Ovary (tissue), 3 donors: Measurements from ENCODE around the gene DDX51.

Source experiments
- EP300 ChIP-seq: sonication (generic); formaldehyde crosslinking; IDR thresholded peaks from one replicate; pipeline ENCODE4 v1.6.1; 2017; ENCODE audit warnings: antibody characterized with exemption
- POLR2A ChIP-seq: fragments of 450-650 bp; IDR thresholded peaks from one replicate; pipeline ENCODE4 v1.6.1; 2017; ENCODE audit warnings: antibody characterized with exemption, mild to moderate bottlenecking, moderate library complexity
- TF ChIP-seq, protein P1 (sequence below), 3 donors: fragments of 450-650 bp in 2 of 3; fragments of 200-600 bp in 1 of 3; IDR thresholded peaks; one replicate each; pipeline versions ENCODE4 v1.5.1 to v1.8.0; 2016 to 2022; ENCODE audit warnings: antibody characterized with exemption in 3 of 3, mild to moderate bottlenecking in 1 of 3
- donor health status: DM: no; HTN: no; CAD: no.

DNA sequence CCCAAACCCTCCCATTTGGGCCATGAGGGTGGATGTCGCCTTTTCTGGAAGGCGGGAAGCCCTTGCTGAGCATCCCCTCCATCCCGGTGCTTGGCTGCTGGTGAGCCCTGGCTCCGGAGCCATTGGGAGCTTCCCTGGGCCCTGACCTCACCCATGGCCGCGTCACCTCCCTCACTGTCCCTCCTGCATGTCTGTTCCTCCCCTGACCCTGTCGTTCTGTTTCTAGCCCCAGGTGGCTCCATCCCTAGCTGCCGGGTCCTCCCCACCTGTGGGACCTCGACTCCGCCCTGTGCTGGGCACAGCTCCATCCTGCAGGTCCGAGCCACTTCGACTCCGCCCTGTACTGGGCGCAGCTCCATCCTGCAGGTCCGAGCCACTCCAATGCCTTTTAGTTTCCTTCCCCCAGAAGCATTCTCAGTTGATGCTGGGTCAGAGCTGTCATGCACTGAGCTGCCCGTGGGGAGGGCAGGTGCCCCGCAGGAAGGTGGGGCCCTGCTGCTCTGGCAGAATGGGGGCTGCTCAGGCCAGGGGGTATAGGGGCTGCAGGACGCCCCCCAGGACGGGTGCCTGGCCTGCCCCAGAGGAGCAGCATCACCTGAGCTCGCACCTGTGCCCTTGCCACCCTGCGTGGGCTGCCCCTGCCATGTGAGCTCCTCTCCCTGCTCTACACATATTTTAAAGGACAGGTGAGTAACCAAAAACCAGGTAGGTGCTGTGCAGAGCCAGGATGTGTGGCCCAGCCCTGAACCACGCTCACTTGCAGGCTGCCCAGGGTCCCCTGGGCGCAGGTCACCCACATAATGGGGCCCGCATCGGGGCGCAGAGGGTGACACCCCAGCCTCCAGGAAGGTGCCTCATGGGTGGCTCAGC is 19.2 kb upstream of the DDX51 start:
- TF ChIP-seq, protein P1, sequence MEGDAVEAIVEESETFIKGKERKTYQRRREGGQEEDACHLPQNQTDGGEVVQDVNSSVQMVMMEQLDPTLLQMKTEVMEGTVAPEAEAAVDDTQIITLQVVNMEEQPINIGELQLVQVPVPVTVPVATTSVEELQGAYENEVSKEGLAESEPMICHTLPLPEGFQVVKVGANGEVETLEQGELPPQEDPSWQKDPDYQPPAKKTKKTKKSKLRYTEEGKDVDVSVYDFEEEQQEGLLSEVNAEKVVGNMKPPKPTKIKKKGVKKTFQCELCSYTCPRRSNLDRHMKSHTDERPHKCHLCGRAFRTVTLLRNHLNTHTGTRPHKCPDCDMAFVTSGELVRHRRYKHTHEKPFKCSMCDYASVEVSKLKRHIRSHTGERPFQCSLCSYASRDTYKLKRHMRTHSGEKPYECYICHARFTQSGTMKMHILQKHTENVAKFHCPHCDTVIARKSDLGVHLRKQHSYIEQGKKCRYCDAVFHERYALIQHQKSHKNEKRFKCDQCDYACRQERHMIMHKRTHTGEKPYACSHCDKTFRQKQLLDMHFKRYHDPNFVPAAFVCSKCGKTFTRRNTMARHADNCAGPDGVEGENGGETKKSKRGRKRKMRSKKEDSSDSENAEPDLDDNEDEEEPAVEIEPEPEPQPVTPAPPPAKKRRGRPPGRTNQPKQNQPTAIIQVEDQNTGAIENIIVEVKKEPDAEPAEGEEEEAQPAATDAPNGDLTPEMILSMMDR (IDR thresholded peaks at IDR 0.05): no peak
- TF ChIP-seq EP300: no peak
- TF ChIP-seq POLR2A: no peak
